Neural crest cell (in vitro differentiated cells): Measurements from ENCODE around the gene MUC5B. TPM values are rescaled to one million over a fixed set of nuclear protein-coding genes. Genes with fewer than 3 reads are reported as not detected.
"Not testable (repeated sequence)": the region's sequence is repeated elsewhere in the genome, so short reads cannot be mapped to it uniquely, and the experiment has no call there.

Source experiments
- DNase-seq: peaks from one replicate; pipeline ENCODE4 v3.0.0; 2021; ENCODE audit warnings: low read depth, mixed read lengths, low spot score
- H3K27ac Mint-ChIP-seq: one replicate; pipeline ENCODE4 v1.8.0; 2021; ENCODE audit warnings: mild to moderate bottlenecking, mixed read lengths; ENCODE audit not compliant: unreplicated experiment
- H3K27me3 Mint-ChIP-seq: 2 replicates; pipeline ENCODE4 v1.8.0; 2021; ENCODE audit warnings: low read depth, mild to moderate bottlenecking, mixed read lengths
- H3K36me3 Mint-ChIP-seq: 2 replicates; pipeline ENCODE4 v1.8.0; 2021; ENCODE audit warnings: low read depth, mild to moderate bottlenecking, mixed read lengths
- H3K4me1 Mint-ChIP-seq: 2 replicates; pipeline ENCODE4 v1.8.0; 2021; ENCODE audit warnings: mixed read lengths
- H3K4me3 Mint-ChIP-seq: one replicate; pipeline ENCODE4 v1.8.0; 2021; ENCODE audit warnings: mild to moderate bottlenecking, mixed read lengths
- H3K9me3 Mint-ChIP-seq: 2 replicates; pipeline ENCODE4 v1.8.0; 2021; ENCODE audit warnings: mixed read lengths
- total RNA-seq: library from RNA; stranded (reverse); gene quantifications from 2 replicates; pipeline ENCODE4 v1.2.1, GENCODE V29; 2021
- TF ChIP-seq, protein P1 (sequence below): fragments of 200-600 bp; sonication (generic); conservative IDR thresholded peaks from 2 replicates; pipeline ENCODE4 v1.5.0; 2021; ENCODE audit warnings: antibody characterized with exemption, mild to moderate bottlenecking

MUC5B gene
- total RNA-seq, 1 donor from 2014 or later, result 0.42 TPM

DNA sequence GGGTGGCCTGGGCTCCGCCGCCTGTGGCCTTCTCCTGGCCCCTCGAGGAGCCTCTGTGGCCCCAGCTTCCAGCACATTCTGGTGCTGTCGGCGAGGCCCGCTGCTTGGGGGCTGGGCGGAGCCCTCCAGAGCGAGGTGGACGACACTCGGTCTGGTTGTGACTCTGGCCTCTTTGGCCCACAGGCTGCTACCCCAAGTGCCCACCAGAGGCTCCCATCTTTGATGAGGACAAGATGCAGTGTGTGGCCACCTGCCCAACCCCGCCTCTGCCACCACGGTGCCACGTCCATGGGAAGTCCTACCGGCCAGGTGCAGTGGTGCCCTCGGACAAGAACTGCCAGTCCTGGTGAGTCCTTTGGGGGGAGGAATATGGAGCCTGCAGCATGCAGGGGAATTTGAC is 42.7 kb upstream of the MUC5B start:
- Mint-ChIP-seq H3K27ac (no peak overlapping the region), H3K4me1 (no peaks in the 10 kb centered on the region), H3K9me3 (peaks cover 5% of the 10 kb centered on the region), H3K27me3 (no peaks in the 10 kb centered on the region), H3K4me3 (no peak overlapping the region), H3K36me3 (no peaks in the 10 kb centered on the region)
- DNase-seq, result no peak
- TF ChIP-seq, protein P1, sequence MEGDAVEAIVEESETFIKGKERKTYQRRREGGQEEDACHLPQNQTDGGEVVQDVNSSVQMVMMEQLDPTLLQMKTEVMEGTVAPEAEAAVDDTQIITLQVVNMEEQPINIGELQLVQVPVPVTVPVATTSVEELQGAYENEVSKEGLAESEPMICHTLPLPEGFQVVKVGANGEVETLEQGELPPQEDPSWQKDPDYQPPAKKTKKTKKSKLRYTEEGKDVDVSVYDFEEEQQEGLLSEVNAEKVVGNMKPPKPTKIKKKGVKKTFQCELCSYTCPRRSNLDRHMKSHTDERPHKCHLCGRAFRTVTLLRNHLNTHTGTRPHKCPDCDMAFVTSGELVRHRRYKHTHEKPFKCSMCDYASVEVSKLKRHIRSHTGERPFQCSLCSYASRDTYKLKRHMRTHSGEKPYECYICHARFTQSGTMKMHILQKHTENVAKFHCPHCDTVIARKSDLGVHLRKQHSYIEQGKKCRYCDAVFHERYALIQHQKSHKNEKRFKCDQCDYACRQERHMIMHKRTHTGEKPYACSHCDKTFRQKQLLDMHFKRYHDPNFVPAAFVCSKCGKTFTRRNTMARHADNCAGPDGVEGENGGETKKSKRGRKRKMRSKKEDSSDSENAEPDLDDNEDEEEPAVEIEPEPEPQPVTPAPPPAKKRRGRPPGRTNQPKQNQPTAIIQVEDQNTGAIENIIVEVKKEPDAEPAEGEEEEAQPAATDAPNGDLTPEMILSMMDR, result no peak

DNA sequence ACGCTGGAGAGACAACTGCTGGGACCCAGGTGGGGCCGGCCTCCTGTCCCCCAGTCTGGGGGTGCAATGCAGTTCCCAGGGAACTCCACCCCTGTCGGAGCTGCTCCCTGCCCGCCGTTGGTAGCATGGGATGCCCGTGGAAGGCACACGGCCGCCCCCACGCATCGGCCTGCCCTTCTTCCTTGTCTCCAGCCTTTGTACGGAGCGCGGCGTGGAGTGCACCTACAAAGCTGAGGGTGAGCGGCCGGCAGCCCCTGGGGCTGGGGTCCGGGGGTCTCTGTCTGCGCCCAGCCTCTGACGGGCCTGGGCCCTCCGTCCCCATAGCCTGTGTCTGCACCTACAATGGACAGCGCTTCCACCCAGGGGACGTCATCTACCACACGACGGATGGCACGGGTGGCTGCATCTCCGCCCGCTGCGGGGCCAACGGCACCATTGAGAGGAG is 41.9 kb upstream of the MUC5B start:
- TF ChIP-seq, protein P1, result no peak
- Mint-ChIP-seq H3K27ac (no peak overlapping the region), H3K4me3 (no peak overlapping the region), H3K36me3 (no peaks in the 10 kb centered on the region), H3K4me1 (no peaks in the 10 kb centered on the region), H3K9me3 (no peaks in the 10 kb centered on the region), H3K27me3 (no peaks in the 10 kb centered on the region)
- DNase-seq, result no peak

DNA sequence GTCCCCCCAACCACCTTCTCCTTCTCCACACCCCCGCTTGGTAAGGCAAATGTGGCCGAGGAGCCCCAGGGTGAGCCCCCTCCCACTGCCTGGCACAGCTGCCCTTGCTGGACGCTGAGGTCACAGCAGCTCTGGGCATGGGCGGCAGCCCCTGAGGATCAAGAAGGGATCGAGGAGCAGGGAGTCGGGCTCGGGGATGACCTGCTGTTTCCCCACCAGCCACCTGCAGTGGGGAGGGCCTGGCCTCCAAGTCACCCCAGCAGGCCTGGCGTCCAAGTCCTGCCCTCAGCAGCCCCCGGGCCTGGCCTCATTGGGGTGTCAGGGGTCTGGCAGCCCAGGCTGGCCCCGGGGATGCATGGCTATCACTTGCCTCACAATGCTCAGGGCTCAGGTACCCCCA is 41.4 kb upstream of the MUC5B start:
- Mint-ChIP-seq H3K4me3 (no peak overlapping the region), H3K27me3 (no peaks in the 10 kb centered on the region), H3K36me3 (no peaks in the 10 kb centered on the region), H3K27ac (no peak overlapping the region), H3K9me3 (no peaks in the 10 kb centered on the region), H3K4me1 (no peaks in the 10 kb centered on the region)
- TF ChIP-seq, protein P1, result no peak
- no peak for DNase-seq

DNA sequence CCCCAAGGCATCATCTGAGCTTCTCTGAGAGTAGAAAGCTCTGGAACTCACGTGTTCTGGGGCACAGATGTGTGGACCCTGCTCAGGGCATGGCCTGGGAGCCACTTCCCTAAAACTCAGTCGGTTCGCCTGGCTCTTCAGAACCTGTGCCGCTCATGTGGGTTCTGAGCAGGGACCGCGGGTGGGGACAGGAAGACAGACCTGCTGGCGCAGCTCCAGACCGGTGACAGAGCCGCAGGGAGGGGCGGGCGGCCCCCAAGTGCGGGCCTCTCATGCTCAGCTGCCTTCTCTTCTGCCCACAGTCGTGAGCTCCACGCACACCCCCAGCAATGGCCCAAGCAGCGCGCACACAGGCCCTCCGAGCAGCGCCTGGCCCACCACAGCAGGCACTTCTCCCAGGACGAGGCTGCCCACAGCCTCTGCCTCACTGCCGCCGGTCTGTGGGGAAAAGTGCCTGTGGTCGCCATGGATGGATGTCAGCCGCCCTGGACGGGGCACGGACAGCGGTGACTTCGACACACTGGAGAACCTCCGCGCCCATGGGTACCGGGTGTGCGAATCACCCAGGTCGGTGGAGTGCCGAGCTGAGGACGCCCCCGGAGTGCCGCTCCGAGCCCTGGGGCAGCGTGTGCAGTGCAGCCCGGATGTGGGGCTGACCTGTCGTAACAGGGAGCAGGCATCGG is 40.9 kb upstream of the MUC5B start:
- TF ChIP-seq, protein P1, result no peak
- Mint-ChIP-seq H3K4me3 (no peak overlapping the region), H3K27ac (no peak overlapping the region)

DNA sequence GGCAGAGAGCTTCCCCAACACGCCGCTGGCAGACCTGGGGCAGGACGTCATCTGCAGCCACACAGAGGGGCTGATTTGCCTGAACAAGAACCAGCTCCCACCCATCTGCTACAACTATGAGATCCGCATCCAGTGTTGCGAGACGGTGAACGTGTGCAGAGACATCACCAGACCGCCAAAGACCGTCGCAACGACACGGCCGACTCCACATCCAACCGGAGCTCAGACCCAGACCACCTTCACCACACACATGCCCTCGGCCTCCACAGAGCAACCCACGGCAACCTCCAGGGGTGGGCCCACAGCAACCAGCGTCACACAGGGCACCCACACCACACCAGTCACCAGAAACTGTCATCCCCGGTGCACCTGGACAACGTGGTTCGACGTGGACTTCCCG is 38.7 kb upstream of the MUC5B start:
- H3K4me1 Mint-ChIP-seq, H3K4me3 Mint-ChIP-seq, DNase-seq, H3K9me3 Mint-ChIP-seq, H3K27ac Mint-ChIP-seq, H3K36me3 Mint-ChIP-seq, H3K27me3 Mint-ChIP-seq: not testable (repeated sequence)

More for the DNA sequence above, 40.9 kb upstream of the MUC5B start:
- DNase-seq, result no peak
- Mint-ChIP-seq H3K36me3 (no peaks in the 10 kb centered on the region), H3K4me1 (no peaks in the 10 kb centered on the region), H3K27me3 (no peaks in the 10 kb centered on the region), H3K9me3 (no peaks in the 10 kb centered on the region)

DNA sequence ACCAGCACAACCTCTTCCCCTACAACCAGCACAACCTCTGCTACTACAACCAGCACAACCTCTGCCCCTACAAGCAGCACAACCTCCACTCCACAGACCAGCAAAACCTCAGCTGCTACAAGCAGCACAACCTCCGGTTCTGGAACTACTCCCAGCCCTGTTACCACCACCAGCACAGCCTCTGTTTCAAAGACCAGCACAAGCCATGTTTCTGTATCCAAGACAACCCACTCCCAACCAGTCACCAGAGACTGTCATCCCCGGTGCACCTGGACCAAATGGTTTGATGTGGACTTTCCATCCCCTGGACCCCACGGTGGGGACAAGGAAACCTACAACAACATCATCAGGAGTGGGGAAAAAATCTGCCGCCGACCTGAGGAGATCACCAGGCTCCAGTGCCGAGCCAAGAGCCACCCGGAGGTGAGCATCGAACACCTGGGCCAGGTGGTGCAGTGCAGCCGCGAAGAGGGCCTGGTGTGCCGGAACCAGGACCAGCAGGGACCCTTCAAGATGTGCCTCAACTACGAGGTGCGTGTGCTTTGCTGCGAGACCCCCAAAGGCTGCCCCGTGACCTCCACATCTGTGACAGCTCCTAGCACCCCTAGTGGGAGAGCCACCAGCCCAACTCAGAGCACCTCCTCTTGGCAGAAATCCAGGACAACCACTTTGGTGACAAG is 34.3 kb upstream of the MUC5B start:
- H3K27me3 Mint-ChIP-seq, H3K9me3 Mint-ChIP-seq, H3K36me3 Mint-ChIP-seq, H3K4me1 Mint-ChIP-seq, H3K4me3 Mint-ChIP-seq, H3K27ac Mint-ChIP-seq, DNase-seq: not testable (repeated sequence)

DNA sequence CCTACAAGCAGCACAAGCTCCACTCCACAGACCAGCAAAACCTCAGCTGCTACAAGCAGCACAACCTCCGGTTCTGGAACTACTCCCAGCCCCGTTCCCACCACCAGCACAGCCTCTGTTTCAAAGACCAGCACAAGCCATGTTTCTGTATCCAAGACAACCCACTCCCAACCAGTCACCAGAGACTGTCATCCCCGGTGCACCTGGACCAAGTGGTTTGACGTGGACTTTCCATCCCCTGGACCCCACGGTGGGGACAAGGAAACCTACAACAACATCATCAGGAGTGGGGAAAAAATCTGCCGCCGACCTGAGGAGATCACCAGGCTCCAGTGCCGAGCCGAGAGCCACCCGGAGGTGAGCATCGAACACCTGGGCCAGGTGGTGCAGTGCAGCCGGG is 33.0 kb upstream of the MUC5B start:
- DNase-seq, H3K27me3 Mint-ChIP-seq: not testable (repeated sequence)

DNA sequence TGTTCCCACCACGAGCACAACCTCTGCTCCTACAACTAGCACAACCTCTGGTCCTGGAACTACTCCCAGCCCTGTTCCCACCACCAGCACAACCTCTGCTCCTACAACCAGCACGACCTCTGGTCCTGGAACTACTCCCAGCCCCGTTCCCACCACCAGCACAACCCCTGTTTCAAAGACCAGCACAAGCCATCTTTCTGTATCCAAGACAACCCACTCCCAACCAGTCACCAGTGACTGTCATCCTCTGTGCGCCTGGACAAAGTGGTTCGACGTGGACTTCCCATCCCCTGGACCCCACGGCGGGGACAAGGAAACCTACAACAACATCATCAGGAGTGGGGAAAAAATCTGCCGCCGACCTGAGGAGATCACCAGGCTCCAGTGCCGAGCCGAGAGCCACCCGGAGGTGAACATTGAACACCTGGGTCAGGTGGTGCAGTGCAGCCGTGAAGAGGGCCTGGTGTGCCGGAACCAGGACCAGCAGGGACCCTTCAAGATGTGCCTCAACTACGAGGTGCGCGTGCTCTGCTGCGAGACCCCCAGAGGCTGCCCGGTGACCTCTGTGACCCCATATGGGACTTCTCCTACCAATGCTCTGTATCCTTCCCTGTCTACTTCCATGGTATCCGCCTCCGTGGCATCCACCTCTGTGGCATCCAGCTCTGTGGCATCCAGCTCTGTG is 30.9 kb upstream of the MUC5B start:
- H3K27ac Mint-ChIP-seq, H3K27me3 Mint-ChIP-seq, H3K36me3 Mint-ChIP-seq, H3K4me1 Mint-ChIP-seq, H3K4me3 Mint-ChIP-seq, DNase-seq, H3K9me3 Mint-ChIP-seq: not testable (repeated sequence)

More for the DNA sequence above, 33.0 kb upstream of the MUC5B start:
- H3K4me3 Mint-ChIP-seq, H3K27ac Mint-ChIP-seq, H3K9me3 Mint-ChIP-seq, H3K4me1 Mint-ChIP-seq, H3K36me3 Mint-ChIP-seq: not testable (repeated sequence)
